AG20443 (cell line): ENCODE data around the gene RBM6.
"Not testable (repeated sequence)": the region's sequence is repeated elsewhere in the genome, so short reads cannot be mapped to it uniquely, and the experiment has no call there.

Source experiments
- DNase-seq: peaks from one replicate; pipeline ENCODE4 v3.0.0; 2012; ENCODE audit warnings: low spot score, mixed read lengths

RBM6 gene

DNA sequence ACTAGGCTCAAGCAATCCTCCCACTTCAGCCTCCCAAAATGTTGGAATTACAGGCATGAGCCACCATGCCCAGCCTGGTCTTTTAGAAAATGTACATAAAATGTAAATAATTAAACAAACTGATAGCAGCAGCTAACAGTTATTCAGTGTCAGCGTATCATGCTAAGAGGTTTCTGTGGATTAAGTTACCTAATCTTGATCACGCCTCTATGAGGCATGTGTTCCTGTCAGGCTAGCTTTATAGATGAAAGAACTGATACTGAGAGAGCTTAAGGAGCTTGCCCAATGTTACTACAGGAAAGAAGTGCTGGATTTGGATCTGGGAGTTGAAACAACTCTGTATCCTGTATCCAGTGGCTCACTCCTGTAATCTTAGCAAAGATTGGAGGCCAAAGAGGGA lies 25.0 kb upstream of the RBM6 start:
- no peak for DNase-seq

DNA sequence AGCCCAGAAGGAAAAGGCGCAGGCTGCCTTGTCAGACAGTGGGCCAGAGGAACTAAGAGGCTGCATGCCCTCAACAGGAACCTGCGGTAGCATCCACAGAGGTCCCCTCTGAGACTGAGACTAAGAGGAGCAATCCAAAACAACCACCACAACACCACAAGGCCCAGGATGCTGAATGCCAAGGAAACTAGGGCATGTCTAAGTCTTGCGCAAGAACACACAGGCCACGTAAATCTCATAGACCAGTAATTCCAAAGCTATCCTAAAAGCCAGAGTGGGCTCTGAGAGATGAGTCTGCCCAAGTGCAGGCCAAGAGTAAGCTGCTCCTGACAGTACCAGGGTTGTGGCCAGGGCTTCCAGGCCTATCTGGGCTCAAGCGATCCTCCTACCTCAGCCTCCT lies 23.3 kb upstream of the RBM6 start:
- peak; percentile 72 for DNase-seq

DNA sequence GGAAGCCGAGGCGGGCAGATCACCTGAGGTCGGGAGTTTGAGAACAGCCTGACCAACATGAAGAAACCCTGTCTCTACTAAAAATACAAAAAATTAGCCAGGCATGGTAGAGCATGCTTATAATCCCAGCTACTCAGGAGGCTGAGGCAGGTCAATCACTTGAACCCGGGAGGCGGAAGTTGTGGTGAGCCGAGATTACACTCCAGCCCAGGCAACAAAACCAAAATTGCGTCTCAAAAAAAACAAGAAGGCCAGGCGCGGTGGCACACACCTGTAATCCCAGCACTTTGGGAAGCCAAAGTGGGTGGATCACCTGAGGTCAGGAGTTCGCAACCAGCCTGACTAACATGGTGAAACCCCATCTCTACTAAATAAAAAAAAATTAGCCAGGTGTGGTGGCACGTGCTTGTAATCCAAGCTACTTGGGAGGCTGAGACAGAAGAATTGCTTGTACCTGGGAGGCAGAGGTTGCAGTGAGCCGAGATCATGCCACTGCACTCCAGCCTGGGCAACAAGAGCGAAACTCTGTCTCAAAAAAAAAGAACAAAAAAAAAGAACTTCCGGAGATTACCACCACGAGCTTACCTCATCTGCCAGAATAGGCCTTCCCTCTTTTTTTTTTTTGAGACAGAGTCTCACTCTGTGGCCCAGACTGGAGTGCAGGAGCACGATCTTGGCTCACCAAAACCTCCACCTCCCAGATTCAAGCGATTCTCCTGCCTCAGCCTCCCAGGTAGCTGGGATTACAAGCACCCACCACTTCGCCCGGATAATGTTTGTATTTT lies 22.0 kb upstream of the RBM6 start:
- not testable (repeated sequence) for DNase-seq

DNA sequence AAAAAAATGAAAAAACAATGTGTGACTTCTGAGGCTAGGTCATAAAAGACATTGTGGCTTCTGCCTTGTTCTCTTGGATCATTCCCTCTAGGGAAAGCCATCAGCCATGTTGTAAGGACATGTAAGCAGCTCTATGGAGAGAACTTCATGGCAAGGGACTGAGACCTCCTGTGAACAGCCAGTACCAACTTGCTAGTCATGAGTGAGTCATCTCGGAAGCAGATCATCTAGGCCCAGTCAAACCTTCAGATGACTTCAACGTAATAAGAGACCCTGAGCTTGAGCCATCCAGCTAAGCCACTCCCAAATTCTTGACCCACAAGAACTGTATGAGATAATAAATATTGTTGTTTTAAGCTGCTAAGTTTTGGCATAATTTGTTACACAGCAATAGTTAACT lies 15.3 kb upstream of the RBM6 start:
- peak; percentile 53 for DNase-seq

DNA sequence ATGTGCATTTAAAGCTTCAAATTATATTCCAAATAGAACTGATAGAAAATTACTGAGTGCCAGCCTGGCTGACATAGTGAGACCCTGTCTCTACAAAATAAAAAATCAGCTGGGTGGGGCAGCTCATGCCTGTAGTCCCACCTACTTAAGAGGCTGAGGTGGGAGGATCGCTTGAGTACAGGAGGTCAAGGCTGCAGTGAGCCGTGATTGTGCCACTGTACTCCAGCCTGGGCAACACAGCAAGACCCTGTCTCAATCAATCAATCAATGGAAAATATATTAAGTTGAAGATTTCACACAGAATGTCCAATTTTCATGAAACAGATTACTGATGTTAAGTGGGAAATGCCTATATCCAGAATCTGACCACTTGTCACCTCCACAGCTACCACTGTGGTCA lies 14.5 kb upstream of the RBM6 start:
- DNase-seq, result no peak

DNA sequence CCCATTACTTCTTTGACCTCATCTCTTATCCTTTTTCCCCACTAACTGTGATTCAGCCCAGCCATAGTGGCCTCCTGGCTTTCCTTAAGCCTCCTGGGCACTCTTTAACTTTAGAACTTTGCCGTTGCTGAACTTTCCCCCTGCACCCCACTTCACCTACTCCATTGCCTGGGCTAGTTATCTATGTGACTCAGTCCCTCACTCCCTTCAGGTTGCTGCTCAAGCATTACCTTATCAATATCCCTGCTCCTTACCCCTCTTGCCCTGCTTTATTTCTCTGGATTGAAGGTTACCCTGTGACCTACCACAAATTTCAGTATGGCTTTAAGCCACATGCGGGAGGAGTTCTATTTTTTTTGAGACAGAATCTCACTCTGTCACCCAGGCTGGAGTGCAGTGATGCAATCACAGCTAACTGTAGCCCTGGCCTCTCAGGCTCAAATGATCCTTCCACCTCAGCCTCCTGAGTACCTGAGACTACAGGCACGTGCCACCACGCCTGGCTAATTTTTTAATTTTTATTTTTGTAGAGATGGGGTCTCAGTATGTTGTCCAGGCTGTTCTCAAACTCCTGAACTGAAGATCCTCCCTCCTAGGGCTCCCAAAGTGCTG lies 13.7 kb upstream of the RBM6 start:
- DNase-seq, result no peak

DNA sequence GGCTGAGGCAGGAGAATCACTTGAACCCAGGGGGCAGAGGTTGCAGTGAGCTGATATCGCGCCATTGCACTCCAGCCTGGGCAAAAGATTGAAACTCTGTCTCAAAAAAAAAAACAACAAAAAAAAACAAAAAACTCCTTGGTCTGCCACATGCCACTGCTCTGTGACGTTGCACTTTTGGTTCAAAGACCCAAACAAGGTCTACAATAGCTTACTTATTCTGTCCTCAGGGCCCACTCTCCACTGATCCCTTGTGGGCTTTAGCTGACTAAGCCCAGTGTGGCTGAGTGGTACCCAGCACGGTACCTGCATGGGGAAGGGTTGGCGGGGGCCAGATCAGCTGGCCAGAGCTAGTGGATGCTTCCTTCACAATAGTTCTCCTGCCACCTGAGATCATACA lies 12.2 kb upstream of the RBM6 start:
- no peak for DNase-seq

DNA sequence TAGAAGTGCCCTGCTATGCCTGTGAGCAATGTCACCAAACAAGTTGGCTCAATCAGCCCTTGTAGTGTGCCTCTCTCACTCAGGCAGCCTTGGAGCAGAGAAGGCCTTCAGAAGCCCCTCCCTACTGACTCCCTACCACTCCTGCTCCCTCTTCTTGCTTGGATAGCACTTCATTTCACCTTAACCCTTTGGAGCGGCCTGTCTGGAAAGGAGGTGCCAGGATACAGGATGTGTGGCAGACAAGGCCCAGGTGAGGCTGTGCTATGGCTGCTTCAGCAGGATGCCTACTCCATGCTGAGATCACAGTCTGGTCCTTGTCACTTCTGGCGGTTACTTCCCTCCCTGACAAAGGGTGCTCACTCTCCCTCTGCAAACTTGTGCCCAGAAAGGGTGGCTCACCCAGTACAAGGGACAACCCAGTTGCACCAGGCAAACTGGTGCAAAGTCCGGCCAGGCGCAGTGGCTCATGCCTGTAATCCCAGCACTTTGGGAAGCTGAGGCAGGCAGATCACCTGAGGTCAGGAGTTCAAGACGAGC lies 11.4 kb upstream of the RBM6 start:
- DNase-seq, result no peak

DNA sequence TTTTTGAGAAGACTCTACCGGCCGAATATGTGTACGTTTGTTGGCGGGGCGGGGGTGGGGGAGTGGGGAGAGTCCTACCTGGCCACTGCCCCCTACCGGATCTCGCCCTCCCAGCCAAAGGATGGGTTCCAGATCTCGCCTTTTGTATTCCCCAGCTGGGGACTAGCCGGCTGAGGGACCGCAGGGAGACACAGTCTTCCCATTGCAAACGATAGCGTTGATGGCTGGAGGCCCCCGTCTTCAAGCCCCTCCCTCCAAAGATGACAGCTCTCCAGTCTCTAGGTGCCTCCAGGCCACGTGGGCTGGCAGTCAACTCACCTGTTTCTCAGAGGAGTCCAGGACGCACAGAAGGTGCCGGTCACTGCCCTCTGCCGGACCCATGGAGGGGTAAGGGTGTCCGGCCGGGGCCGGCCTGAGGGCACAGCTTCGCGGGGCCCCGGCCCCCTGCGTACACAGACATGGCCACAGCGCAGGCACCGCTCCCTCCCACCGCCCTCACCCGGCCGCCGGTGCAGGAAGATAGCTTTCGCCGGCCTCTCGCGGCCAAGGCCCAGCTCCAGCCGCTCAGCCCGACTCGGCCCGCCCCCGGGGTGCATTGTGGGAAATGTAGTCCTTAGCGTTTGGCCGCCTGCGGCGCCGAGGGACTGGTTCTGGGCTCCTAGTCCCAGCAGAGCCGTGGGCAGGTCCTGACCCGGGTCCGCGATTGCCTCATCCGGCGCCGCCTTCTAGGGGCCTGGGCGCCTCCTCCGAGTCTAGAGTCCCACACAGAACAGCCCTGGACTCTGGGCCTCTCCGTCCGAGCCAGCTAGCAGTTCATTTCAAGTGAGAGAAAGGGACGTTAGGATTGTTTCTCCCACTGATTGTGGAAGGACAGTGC lies 10.4 kb upstream of the RBM6 start, which contains the start of gene MON1A:
MON1A (minus strand) TSS at position 521 of the 877 bp plus-strand sequence. CDS start 16,465 bp downstream, outside the sequence.
- DNase-seq, result peak; percentile 94

DNA sequence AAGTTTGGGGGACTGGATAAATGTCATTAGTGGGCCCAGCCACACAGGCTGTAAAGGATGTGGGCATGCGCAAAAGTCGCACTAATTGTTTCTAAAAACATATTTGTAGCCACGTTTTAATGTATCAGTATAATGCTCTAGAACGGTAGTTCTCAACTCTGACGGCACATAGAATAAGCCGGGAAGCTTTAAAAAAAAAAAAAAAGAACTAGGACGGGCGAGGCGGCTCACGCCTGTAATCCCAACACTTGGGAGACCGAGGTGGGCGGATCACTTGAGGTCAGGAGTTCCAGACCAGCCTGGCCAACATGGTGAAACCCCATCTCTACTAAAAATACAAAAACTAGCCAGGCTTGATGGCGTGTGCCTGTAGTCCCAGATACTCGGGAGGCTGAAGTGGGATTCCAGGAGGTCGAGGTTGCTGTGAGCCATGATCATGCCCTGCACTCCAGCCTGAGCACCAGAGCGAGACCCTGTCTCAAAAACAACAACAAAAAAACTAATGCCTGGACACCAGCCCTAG lies 9.7 kb upstream of the RBM6 start:
- no peak for DNase-seq

DNA sequence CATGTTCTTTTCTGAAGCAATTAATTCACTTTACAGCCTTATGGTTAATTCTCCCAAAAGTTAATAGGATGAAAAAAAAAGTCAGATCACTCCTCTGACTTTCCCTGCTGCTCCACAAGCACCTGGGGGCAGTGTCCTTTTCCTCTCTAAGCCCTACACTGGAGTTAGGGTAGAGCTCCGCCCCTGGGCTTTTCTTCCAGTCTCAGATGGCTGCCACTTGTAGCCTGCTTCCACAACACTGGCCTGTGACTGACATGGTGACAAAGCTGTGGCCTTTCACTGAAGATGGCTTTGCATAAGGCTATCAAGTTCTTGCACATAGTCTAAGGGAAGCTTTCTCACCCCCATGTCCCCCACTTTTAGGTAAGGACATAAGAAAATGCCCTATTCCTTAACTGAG lies 9.0 kb upstream of the RBM6 start:
- no peak for DNase-seq

DNA sequence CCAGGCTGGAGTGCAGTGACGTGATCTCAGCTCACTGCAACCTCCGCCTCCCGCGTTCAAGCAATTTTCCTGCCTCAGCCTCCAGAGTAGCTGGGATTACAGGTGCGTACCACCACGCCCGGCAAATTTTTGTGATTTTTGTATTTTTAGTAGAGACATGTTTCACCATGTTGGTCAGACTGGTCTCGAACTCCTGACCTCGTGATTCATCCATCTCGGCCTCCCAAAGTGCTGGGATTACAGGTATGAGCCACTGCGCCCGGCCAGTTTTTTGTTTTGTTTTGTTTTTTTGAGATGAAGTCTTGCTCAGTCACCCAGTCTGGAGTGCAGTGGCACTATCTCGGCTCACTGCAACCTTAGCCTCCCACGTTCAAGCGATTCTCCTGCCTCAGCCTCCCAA lies 7.7 kb upstream of the RBM6 start:
- not testable (repeated sequence) for DNase-seq

DNA sequence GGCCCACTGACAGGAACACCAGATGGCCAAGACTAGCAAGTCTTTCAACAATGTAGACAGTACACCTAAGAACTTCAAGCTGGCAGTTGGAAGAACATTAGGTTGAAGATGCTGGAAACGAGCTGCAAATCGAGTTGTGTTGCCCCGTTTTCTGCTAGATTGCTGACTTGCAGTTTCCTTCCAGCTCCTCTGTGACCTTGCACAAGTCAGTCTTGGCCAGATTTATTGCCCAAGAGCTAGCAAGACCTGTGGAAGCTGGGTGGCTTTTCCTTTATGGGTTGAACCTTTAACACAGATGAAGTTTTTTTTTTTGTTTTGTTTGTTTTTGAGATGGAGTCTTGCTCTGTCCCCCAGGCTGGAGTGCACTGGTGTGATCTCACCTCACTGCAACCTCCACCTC lies 2.9 kb upstream of the RBM6 start:
- no peak for DNase-seq

DNA sequence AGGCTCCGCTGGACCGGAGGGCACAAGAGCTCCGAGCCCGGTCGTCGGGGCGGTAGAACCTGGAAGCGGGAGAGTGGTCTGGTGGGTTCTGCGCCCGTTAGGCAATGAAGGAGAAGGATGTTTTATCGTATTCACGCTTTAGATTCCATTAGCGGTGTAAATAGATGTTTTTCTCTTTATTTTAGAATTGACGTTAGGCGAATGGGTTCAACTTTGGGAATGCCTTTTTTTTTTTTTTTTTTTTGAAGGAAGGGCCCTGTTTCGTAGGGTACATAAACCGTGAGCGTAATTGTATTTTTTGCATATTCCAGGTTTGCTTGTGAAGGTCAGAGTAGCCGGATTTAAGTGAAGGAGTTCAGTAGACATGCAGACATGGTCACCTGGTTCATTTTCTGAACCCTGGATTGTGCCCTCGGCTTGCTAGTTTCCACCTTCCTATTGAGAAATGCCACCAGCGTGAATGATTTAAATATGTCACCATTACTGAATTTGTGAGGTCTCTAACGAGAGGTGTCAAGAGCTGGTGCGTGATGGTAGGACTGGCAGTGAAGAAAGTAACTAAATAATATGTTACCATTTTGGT lies 808 bp downstream of the RBM6 start:
- DNase-seq, result no peak

DNA sequence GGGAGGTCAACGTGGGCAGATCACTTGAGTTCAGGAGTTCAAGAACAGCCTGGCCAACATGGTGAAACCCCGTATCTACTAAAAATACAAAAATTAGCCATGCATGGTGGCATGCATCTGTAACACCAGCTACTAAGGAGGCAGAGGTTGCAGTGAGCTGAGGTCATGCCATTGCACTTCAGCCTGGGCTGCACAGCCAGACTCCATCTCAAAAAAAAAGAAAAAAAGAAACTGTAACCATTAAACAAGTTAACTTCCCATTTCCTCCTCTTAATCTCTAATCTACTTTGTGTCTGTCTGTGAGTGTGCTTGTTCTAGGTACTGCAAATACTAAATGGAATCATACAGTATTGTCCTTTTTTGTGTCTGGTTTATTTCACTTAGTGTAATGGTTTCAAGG lies 2.7 kb downstream of the RBM6 start:
- DNase-seq, result no peak

DNA sequence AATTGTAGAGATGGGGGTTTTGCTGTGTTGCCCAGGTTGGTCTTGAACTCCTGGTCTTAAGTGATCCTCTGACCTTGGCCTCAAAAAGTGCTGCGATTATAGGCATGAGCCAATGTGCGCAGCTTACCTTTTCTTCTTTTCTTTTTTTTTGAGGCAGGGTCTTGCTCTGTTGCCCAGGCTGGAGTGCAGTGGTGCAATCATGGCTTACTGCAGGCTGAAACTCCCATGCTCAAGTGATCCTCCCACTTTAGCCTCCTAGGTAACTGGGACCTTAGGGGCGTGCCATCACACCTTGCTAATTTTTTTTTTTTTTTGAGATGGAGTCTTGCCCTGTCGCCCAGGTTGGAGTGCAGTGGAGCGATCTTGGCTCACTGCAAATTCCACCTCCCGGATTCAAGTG lies 13.0 kb downstream of the RBM6 start:
- no peak for DNase-seq

DNA sequence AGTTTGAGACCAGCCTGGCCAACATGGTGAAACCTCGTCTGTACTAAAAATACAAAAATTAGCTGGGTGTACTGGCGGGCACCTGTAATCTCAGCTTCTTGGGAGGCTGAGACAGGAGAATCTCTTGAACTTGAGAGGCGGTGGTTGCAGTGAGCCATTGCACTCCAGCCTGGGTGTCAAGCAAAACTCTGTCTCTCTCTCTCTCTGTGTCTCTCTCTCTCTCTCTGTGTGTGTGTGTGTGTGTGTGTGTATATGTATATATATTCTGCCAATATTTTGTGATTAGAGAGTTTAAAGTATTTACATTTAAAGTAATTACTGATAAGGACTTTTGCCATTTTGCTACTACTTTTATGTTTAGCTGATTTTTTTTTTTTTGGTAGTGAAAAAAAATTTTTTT lies 15.7 kb downstream of the RBM6 start:
- no peak for DNase-seq

DNA sequence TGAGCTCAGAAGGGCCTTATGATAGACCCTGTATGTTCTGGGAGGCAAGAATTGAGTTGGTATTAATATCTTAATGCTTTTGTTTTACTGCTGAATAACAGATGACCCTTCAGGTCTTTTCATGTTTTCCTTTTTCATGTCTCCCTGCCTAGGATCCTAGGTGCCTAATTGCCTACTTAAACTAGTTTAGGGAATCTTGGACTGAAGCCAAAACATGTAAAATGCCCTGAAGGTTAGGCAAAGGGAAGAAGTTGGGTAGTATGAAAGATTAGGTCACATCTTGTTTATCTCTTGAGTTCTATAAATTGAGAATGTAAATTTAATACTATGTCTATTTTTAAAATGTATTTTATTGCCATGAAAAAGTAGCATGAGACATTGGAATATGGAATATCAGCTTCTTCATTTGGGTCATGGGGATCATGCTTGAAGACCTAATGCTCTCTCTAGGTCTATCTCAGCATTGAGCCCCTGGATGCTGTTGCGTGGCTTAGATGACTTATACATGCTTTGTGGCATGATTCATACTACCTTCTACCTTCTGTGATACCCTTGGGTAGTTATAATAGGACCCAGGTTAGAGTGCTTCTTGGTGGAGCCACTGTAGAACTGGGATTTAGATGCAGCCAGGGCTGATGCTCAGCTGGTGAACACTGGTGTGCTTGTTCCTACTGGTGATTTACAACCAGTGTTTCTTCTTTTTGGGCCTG lies 26.4 kb downstream of the RBM6 start:
- DNase-seq, result no peak

DNA sequence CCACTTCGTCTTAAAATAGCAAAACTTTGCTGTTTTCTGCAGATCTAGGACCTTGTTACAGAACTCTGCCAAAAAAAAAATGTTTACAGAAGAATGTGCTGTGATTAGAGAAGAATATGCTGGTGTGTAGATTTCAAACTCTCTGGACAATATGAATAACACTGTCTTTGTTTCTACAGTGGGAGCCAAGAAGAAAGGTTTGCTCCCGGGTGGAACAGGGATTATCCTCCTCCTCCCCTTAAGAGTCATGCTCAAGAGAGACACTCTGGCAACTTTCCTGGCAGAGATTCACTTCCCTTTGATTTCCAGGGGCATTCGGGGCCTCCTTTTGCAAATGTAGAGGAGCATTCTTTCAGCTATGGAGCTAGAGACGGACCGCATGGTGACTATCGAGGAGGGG lies 27.3 kb downstream of the RBM6 start:
- DNase-seq, result no peak

DNA sequence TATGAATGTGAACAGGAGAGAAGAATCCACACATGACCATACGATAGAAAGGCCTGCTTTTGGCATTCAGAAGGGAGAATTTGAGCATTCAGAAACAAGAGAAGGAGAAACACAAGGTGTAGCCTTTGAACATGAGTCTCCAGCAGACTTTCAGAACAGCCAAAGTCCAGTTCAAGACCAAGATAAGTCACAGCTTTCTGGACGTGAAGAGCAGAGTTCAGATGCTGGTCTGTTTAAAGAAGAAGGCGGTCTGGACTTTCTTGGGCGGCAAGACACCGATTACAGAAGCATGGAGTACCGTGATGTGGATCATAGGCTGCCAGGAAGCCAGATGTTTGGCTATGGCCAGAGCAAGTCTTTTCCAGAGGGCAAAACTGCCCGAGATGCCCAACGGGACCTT lies 28.4 kb downstream of the RBM6 start:
- no peak for DNase-seq

DNA sequence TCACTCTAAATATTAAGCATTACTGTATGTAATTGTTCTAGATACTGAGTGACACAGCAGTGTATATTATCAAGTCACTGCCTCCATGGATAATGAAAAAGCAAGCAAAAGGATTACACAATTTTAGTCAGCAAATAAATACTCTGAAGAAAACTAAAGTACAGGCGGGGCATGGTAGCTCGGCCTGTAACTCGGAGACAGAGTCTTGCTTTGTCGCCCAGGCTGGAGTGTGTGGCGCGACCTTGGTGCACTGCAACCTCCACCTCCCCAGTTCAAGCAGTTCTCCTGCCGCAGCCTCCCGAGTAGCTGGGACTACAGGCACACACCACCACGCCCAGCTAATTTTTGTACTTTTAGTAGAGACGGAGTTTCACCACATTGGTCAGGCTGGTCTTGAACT lies 32.7 kb downstream of the RBM6 start:
- no peak for DNase-seq
